Activated T-helper 1 cell treated with Interleukin-2 at 50 U/mL for 16 hours (primary cell): ENCODE data around the gene ALDH3B1.
"Not testable (repeated sequence)": the region's sequence is repeated elsewhere in the genome, so short reads cannot be mapped to it uniquely, and the experiment has no call there.

Experiments used
- DNase-seq: peaks from one replicate; pipeline ENCODE4 v3.0.0-alpha.2; 2020; ENCODE audit warnings: low read depth

Gene ALDH3B1

DNA sequence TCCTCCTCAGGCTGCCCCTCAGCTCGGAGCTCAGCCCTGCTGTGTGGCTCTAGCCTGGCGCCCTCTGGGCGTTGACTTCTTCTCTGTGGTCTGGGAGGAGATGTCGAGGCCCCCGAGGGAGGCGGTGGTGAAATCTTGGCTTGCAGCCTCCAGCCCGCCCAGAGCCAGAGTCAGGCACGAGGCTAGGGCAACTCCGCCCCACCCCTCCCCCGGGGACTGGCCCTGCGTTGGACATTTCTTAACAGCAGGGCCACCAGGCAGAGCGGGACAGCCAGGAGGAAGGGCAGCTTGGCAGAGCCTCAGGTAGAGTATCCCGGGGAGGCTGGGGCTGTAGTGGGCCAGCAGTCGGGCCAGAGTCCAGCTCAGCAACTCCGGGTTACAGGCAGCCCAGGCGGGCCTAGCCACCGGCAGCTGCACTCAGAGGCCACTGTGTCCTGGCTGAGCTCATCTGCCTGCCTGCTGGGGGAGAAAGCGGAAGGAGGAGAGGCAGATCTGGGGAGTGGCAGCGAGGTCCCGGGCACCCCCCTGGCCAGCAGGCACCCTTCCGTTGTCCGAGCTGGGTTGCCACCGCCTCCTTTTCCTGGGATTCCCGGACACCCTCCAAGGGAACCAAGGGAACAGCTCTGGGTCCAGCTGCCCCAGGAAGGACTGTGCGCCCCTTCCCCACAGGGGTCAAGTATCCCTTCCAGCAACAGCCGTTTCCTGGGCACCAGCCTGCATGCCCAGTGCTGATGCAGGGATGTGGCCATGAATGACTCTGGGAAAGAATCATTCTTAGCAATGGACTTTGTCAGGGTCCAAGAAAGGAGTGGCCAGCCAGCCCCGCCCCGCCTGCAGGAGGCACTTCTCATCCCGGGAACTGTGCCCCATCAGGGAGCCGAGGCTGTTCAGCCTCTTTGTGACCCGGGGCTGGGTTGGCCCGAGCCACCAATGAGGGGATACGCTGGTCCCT lies at the start of gene ALDH3B1:
Gene ALDH3B1 (plus strand): TSS at position 238 of the 952 bp plus-strand sequence. CDS start 4,971 bp downstream, outside the sequence.
- no peak for DNase-seq

GRCh38 chr11:67963217-67963616 lies 46.9 kb upstream of the ALDH3B1 start:
- DNase-seq: not testable (repeated sequence)

DNA sequence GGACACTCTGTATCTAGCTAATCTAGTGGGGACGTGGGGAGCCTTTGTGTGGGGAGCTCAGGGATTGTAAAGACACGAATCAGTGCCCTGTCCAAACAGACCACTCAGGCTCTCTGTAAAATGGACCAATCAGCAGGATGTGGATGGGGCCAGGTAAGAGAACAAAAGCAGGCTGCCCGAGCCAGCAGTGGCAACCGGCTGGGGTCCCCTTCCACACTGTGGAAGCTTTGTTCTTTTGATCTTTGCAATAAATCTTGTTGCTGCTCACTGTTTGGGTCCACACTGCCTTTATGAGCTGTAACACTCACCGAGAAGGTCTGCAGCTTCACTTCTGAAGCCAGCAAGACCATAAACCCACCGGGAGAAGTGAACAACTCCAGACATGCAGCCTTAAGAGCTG lies 46.2 kb upstream of the ALDH3B1 start:
- DNase-seq: not testable (repeated sequence)

DNA sequence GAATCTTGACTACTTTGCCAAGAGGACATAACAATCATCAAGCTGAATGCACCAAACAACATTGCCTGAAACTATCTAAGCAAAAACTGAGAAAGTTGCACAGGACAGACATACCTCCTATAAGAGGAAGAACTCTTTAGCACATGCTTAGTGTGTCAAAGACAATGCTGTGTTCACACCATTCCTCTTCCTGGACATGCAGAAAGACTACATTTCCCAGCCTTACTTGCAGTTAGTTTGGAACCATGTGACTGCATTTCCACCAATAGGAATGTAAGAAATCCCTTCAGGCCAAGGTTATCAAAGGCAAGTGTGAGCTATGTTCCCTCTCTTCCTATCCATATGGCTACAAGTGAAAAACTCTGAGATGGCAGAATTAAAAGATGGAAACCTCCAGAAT lies 45.4 kb upstream of the ALDH3B1 start:
- DNase-seq: not testable (repeated sequence)

DNA sequence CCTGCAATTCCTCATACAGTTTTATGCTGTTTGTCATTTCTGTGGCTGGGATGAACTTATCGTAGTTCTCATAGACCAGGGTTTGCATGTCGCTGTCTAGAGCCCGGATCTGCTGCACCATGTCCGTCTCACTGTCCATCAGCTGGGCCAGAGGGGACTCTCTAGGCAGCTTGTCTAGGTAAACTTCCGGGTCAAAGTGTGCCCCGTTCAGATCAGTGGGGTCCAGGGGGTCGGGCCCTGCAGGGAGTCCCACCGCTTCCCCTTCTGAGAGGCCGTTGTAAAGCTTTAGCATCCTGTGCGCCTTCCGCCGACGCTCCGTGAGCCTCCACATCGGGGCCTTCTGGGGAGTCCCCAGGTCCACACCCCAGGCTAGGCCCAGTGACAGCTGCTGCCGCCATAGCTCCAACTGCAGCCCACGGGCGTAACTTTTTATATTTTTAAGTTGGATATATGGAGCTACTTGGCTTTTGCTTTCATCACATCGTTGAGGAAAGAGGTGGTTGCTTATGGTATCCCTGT lies 44.2 kb upstream of the ALDH3B1 start:
- DNase-seq: not testable (repeated sequence)

GRCh38 chr11:67974746-67975145 lies 35.4 kb upstream of the ALDH3B1 start:
- not testable (repeated sequence) for DNase-seq

- DNase-seq: not testable (repeated sequence)
These were observed 31.2 kb upstream of the ALDH3B1 start for GRCh38 chr11:67978766-67979418.

DNA sequence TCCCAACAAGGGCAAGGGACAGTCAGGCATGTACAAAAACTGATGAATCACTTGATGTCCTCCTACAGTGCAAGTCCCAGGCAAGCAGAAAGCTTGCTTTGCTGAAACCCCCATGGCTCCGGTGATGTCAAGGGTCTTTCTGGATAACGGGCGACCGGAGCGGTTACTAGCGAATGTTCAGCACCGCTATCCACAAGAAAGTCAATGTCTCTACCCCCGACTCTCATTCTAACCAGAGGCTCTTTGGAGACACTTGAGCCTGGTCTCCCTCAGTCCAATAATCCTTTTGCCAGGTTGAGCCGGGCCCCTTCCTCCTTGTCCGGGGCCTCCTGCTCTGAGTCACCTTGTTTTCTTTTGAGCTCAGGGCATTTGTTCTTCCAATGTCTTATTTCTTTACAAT lies 28.9 kb upstream of the ALDH3B1 start:
- not testable (repeated sequence) for DNase-seq

DNA sequence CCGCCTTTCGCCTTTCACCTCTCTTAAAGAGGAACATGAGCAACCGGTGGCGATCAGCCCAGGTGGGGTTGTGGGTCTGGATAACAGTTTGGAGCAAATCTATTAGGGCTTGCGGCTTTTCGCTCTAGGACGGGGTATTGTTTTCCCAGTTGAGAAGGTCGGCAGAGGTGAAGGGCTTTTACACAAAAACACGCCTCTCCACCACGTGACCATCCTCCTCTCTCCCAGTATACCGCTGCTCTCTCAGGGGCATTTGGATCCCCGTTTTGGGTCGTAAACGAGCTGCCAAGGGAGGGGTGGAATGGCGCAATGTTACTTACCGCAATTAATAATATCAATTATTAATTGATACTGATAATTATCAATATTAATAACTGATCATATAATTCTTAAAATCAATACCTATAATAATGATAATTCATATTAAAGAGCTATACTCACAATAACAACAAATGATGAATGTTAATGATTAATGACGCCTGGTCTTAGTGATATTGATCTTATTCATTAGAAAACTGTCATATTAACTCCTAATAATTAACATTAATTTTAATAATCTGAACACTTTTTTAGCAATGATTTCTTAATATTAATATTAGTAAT lies 27.8 kb upstream of the ALDH3B1 start:
- DNase-seq: not testable (repeated sequence)

GRCh38 chr11:67983951-67984350 lies 26.2 kb upstream of the ALDH3B1 start:
- DNase-seq: no peak

- DNase-seq: not testable (repeated sequence)
These were observed 24.8 kb upstream of the ALDH3B1 start for GRCh38 chr11:67985302-67985701.

GRCh38 chr11:67990546-67991346 lies 19.4 kb upstream of the ALDH3B1 start:
- not testable (repeated sequence) for DNase-seq

GRCh38 chr11:67991347-67992121 lies 18.6 kb upstream of the ALDH3B1 start:
- DNase-seq: not testable (repeated sequence)

- peak; percentile 45 for DNase-seq
These were observed 16.3 kb upstream of the ALDH3B1 start for GRCh38 chr11:67993821-67994220.

DNA sequence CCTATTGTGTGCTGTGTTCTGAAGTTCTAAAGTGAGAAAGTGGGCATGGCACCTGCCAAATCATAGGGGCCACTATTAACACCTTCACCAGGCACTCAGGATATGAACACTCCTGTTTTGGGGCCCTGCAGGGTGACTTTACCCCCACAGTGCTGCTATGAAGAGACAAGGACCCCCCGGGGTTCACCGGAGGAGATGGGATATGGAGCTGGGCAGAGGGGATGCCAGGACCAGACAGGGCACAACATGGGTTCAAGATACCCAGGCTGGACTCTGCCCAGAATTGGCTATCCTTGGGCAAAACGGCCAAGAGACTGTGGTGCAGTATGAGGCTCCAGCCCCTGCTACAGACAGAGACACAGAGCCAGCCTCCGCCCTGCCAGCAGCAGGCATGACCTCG lies 15.7 kb upstream of the ALDH3B1 start:
- DNase-seq: not testable (repeated sequence)

DNA sequence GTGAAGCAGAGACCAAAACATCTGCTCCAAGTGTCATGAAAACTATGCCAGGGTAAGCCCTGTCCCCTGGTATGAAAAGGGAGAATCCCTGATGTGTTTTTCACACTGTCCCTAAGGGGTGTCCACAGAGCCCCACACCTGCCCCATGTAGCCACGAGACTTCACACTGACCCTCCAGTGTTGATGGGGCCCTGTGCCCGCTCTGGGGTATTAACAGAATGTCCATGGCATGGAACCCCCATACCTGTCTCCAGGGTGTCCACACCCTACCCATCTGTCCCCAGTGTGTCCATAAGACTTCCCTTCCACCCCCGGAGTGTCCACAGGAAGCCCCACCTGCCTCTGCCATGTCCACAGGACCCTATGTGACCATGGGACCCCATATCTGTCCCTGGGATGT lies 15.0 kb upstream of the ALDH3B1 start:
- not testable (repeated sequence) for DNase-seq

DNA sequence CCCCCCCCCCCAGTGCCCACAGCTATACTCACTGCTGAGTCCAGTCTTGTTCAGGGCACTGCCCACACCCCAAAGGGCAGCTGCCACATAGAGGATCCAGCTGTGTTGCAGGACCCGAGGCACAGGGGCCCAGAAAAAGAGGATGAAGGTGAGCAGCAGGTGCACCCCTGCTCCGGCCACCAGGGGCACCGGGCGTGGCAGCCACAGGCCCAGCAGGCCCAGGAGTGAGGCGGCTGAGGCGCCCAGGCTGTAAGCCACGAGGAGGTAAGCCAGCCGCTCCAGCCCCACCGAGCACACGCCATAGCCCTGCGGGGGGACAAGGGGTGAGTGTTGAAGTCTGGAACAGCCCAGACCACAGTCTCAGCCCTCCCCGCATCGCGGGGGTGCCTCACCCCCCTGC lies 14.5 kb upstream of the ALDH3B1 start:
- DNase-seq: not testable (repeated sequence)

- no peak for DNase-seq
These were observed 14.1 kb upstream of the ALDH3B1 start for GRCh38 chr11:67996051-67996450.

DNA sequence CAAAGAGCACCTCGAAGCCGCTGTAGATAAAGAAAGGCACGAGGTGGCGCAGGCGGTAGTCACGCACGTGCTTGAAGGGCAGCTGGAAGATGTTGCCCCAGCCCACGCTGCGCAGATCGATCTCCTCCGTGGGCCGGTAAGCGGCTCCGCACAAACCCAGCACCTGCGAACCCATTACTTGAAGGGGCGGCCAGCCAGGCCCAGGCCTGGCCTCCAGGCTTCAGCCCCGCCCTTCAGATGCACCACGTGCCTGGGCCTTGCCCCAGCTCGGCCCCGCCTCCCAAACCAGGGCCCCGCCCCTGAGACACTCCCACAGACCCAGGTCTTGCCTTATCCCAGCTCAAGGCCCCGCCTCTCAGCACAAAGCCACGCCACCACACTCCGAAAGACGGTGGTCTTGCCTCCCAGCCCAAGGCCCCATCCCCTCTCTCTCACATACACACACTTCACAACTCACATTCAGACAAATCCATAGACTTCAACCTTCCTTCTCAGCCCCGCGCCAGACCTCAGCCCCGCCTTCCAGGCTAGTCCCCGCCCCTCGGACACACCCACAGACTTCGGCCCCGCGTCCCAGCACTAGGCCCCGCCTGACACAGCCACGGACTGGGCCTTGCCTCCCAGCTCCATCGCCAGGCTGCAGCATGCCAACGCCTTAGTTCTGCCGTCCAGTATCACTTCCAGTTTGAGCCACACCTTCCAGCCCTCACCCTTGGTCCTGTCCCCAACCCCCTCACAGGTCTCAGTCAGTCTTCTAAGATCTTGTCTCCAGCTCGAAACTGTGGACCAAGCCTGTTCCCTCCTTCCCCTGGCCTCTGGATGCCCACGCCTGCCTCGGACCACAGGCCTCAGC lies 13.3 kb upstream of the ALDH3B1 start:
- DNase-seq: no peak

DNA sequence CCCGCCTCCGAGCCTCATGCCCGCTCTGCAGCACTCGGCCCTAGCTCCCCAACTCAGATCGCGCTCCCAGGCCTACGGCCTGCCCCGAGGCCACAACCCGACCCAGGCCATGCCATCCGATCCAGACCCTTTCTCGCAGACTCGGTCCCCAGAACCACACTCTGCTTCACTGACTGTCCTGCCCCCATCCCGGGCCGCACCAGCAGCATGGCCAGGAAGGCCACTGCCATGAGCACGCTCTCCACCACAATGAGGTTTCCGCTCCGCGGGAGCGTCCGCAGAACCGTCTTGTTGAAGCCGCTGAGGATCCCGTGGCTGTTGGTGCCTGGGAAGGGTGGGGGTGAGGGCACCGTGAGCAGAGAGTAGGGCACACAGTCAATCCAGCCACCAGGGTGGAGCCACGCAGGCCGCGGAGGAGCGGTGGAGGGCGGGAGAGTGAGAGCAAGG lies 12.6 kb upstream of the ALDH3B1 start:
- no peak for DNase-seq
